HG03575 (cell line): Measurements from ENCODE around the gene ALKBH2.
"Not testable (repeated sequence)": the region's sequence is repeated elsewhere in the genome, so short reads cannot be mapped to it uniquely, and the experiment has no call there.

Source experiments
- ATAC-seq: cut with Tn5 transposase; IDR thresholded peaks from one replicate; pipeline ENCODE4 v1.9.1; 2021; ENCODE audit not compliant: unreplicated experiment, insufficient number of reproducible peaks, low FRiP score; ENCODE audit errors: extremely low read depth

The ALKBH2 gene

GRCh38 chr12:109087250-109087649, 6.0 kb downstream of the ALKBH2 start:
- no peak for ATAC-seq

GRCh38 chr12:109085590-109085989, 7.7 kb downstream of the ALKBH2 start:
- ATAC-seq: no peak

GRCh38 chr12:109084425-109084824, 8.8 kb downstream of the ALKBH2 start:
- no peak for ATAC-seq

- ATAC-seq: no peak
Observed at GRCh38 chr12:109082751-109083150, 10.5 kb downstream of the ALKBH2 start.

GRCh38 chr12:109074866-109075265, 18.4 kb downstream of the ALKBH2 start:
- ATAC-seq: no peak

- ATAC-seq: no peak
Observed at GRCh38 chr12:109069307-109070271, 23.7 kb downstream of the ALKBH2 start.

GRCh38 chr12:109065853-109066193, 27.4 kb downstream of the ALKBH2 start:
- ATAC-seq: no peak

GRCh38 chr12:109065154-109065852, 28.0 kb downstream of the ALKBH2 start:
- no peak for ATAC-seq

- no peak for ATAC-seq
Observed at GRCh38 chr12:109064143-109064542, 29.1 kb downstream of the ALKBH2 start.

- no peak for ATAC-seq
Observed at GRCh38 chr12:109058773-109059172, 34.5 kb downstream of the ALKBH2 start.

- no peak for ATAC-seq
Observed at GRCh38 chr12:109057376-109057775, 35.9 kb downstream of the ALKBH2 start.

- no peak for ATAC-seq
Observed at GRCh38 chr12:109056891-109057290, 36.4 kb downstream of the ALKBH2 start.

GRCh38 chr12:109054520-109054919, 38.8 kb downstream of the ALKBH2 start:
- no peak for ATAC-seq

- not testable (repeated sequence) for ATAC-seq
Observed at GRCh38 chr12:109054124-109054513, 39.2 kb downstream of the ALKBH2 start.

GRCh38 chr12:109053382-109054123, 39.7 kb downstream of the ALKBH2 start:
- peak; percentile 50 for ATAC-seq

GRCh38 chr12:109052414-109053323, 40.6 kb downstream of the ALKBH2 start, which contains the start of gene USP30:
USP30 (plus strand) TSS chr12:109052576; CDS start chr12:109052679, 103 bp downstream.
- peak; percentile 40 for ATAC-seq

GRCh38 chr12:109052097-109052413, 41.2 kb downstream of the ALKBH2 start:
- ATAC-seq: no peak

- ATAC-seq: not testable (repeated sequence)
Observed at GRCh38 chr12:109049794-109050193, 43.5 kb downstream of the ALKBH2 start.

GRCh38 chr12:109048706-109049105, 44.6 kb downstream of the ALKBH2 start:
- ATAC-seq: not testable (repeated sequence)
